T-cell (primary cell): Measurements from ENCODE around the gene GJB1. TPM values are rescaled to one million over a fixed set of nuclear protein-coding genes. Genes with fewer than 3 reads are reported as not detected.

Source experiments
- ATAC-seq, 4 experiments: fragments of 200-7000 bp in 3 of 4; fragments of 150-1000 bp in 1 of 4; cut with Tn5 transposase; replicated peaks in 1 of 4; 1 replicate in 3 of 4; 2 replicates in 1 of 4; pipeline ENCODE4 v1.10.0; 2021; ENCODE audit warnings: moderate library complexity in 3 of 4, mild to moderate bottlenecking in 2 of 4, moderate number of reproducible peaks in 1 of 4
- CTCF ChIA-PET, 2 donors: fragments of 300-600 bp; sonication (Branson Sonifier 250); formaldehyde crosslinking; loops; one replicate each; lab custom pipeline; 2022; ENCODE audit warnings: antibody characterized with exemption in 2 of 2; lab: Charles Lee
- POLR2A ChIA-PET, 2 donors: fragments of 300-600 bp; sonication (Branson Sonifier 250); formaldehyde crosslinking; loops; one replicate each; lab custom pipeline; 2022; ENCODE audit warnings: antibody characterized with exemption in 2 of 2; lab: Charles Lee
- DNase-seq, 35 experiments: peaks; one replicate each; pipeline versions ENCODE4 v3.0.0 to v3.0.0-alpha.2; 2013 to 2023
- H3K27ac ChIP-seq: one replicate; pipeline ENCODE4 v1.5.1; 2013; ENCODE audit warnings: low read length
- H3K27me3 ChIP-seq, 2 experiments: replicated peaks in 1 of 2; 1 replicate in 1 of 2; 2 replicates in 1 of 2; pipeline versions ENCODE4 v1.6.1 to v1.7.0; 2013; ENCODE audit warnings: low read length in 1 of 2, mixed read lengths in 1 of 2; ENCODE audit not compliant: control insufficient read depth in 2 of 2, insufficient read depth in 2 of 2; ENCODE audit errors: extremely low read depth in 1 of 2
- H3K36me3 ChIP-seq, 2 donors: 1 replicate in 1 of 2; 2 replicates in 1 of 2; pipeline versions ENCODE4 v1.6.1 to v1.7.0; 2013; ENCODE audit warnings: low read length in 1 of 2; ENCODE audit not compliant: control insufficient read depth in 2 of 2, insufficient read depth in 1 of 2; ENCODE audit errors: extremely low read depth in 1 of 2
- H3K4me1 ChIP-seq, 2 experiments: 1 replicate in 1 of 2; 2 replicates in 1 of 2; pipeline versions ENCODE4 v1.6.1 to v1.7.0; 2013; ENCODE audit warnings: low read length in 2 of 2, mixed read lengths in 1 of 2; ENCODE audit not compliant: insufficient read depth in 2 of 2, control insufficient read depth in 1 of 2; ENCODE audit errors: extremely low read depth in 1 of 2
- H3K4me3 ChIP-seq, 2 donors: 1 replicate in 1 of 2; 2 replicates in 1 of 2; pipeline versions ENCODE4 v1.5.1 to v1.7.0; 2013; ENCODE audit warnings: mild to moderate bottlenecking in 2 of 2, low read length in 1 of 2, moderate library complexity in 1 of 2; ENCODE audit not compliant: control insufficient read depth in 1 of 2; ENCODE audit errors: extremely low read depth in 1 of 2
- H3K9me3 ChIP-seq: 2 replicates; pipeline ENCODE4 v1.7.0; 2013
- H3K27ac Mint-ChIP-seq, 2 donors: one replicate each; pipeline ENCODE4 v1.8.0; 2020 to 2021; ENCODE audit warnings: mild to moderate bottlenecking in 2 of 2, mixed read lengths in 2 of 2
- H3K27me3 Mint-ChIP-seq, 2 donors: one replicate each; pipeline ENCODE4 v1.8.0; 2021 to 2022; ENCODE audit warnings: mixed read lengths in 2 of 2
- H3K36me3 Mint-ChIP-seq: one replicate; pipeline ENCODE4 v1.8.0; 2021; ENCODE audit warnings: mixed read lengths
- H3K4me1 Mint-ChIP-seq, 3 donors: one replicate each; pipeline ENCODE4 v1.8.0; 2020 to 2022; ENCODE audit warnings: mixed read lengths in 3 of 3, mild to moderate bottlenecking in 1 of 3
- H3K4me3 Mint-ChIP-seq, 3 donors: one replicate each; pipeline ENCODE4 v1.8.0; 2020 to 2022; ENCODE audit warnings: mild to moderate bottlenecking in 3 of 3, mixed read lengths in 3 of 3, moderate library complexity in 3 of 3
- H3K9me3 Mint-ChIP-seq, 3 donors: one replicate each; pipeline ENCODE4 v1.8.0; 2020 to 2022; ENCODE audit warnings: mixed read lengths in 3 of 3
- WGBS: methylation state at CpG from one replicate; pipeline ENCODE4 v1.1.5; 2013; ENCODE audit warnings: missing lambda C conversion rate; ENCODE audit not compliant: insufficient coverage; 5-methylcytosine and 5-hydroxymethylcytosine counted together
- total RNA-seq, 35 experiments: library from RNA in 6 of 35; stranded (reverse) in 6 of 35; fragments of 120-200 nt in 1 of 35; gene quantifications; one replicate each; pipeline versions ENCODE4 v1.2.1 to v1.2.4 and lab custom pipeline; 2013 to 2026

The GJB1 gene
- total RNA-seq, 5 donors from 2014 or later (not counting 1 experiment from before 2014, with no cell fraction given), result 0.23 TPM; not detected in 3

DNA sequence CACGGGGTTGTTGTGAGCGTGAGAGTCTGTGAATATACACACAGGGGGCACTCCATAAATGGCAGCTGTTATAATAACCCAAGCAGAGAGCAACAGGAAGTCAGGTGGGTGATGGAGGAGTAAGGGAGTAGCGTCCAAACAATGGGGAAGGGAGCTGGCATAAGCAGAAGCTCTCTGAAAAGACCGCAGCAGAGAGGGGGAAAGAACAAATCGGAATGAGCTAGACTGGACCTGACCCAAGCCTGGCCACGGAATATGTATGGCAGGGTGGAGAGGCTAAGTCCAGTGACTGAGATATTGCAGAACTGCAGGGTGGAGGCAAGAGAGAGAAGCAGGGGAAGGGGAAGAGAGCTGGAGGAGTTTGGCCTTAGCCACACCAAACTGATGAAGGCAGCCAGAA lies 6.5 kb upstream of the GJB1 start:
- H3K9me3 Mint-ChIP-seq, result no peaks in the 10 kb centered on the region
- H3K27me3 ChIP-seq, result no peaks in the 10 kb centered on the region
- DNase-seq (no peak), ATAC-seq (no peak)
- no peaks in the 10 kb centered on the region for H3K36me3 Mint-ChIP-seq
- no peaks in the 10 kb centered on the region for H3K36me3 ChIP-seq
- no peak overlapping the region for H3K4me3 ChIP-seq
- CTCF ChIA-PET, result no interaction called here
- WGBS, result 48% methylated on average over 5 of the region's 6 CpGs
- H3K4me1 Mint-ChIP-seq, result peaks cover 3 to 6% (median 4%) of the 10 kb centered on the region in 3 donors
- no peak overlapping the region for H3K27ac ChIP-seq
- POLR2A ChIA-PET, result interaction anchor here in 1 of 2 donors (0.6 kb wide), 1 partner anchor 18 kb away, joined by 3 read pairs; no protein-coding TSS in a partner anchor
- no peak overlapping the region for H3K4me3 Mint-ChIP-seq
- H3K9me3 ChIP-seq, result no peaks in the 10 kb centered on the region
- peaks cover 0 to 18% of the 10 kb centered on the region in 2 donors for H3K27me3 Mint-ChIP-seq
- no peak overlapping the region for H3K27ac Mint-ChIP-seq
- no peaks in the 10 kb centered on the region for H3K4me1 ChIP-seq

DNA sequence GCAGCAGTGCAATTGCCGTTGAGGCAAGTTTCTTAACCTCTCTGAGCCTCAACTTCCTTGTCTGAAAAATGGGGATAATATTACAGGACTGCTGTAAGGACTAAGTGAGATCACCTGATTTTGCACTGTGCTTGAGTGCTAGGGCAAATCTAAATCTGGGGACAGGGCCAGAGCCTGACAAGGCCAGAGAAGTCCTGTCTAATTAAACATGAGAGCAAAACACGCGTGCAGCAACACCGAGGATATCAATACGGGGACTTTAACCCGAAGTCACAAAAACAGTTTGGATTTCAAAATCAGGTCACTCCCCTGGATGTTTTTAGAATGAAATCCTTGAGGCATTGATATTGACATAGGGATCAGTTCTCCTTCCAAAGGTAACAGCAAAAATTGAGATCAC lies 5.7 kb upstream of the GJB1 start:
- no peaks in the 10 kb centered on the region for H3K4me1 ChIP-seq
- 100% methylated on average over 3 of the region's 6 CpGs for WGBS
- ATAC-seq, result no peak
- H3K4me3 ChIP-seq, result no peak overlapping the region
- H3K4me1 Mint-ChIP-seq, result peaks cover 3 to 6% (median 4%) of the 10 kb centered on the region in 3 donors
- H3K9me3 ChIP-seq, result no peaks in the 10 kb centered on the region
- H3K36me3 Mint-ChIP-seq, result no peaks in the 10 kb centered on the region
- H3K27ac Mint-ChIP-seq, result no peak overlapping the region
- ChIA-PET CTCF (no interaction called here), POLR2A (interaction anchor here in 1 of 2 donors (0.6 kb wide), 1 partner anchor 57 kb away, joined by 4 read pairs; no protein-coding TSS in a partner anchor)
- no peak overlapping the region for H3K27ac ChIP-seq
- no peaks in the 10 kb centered on the region for H3K27me3 ChIP-seq
- H3K9me3 Mint-ChIP-seq, result no peaks in the 10 kb centered on the region
- peaks cover 0 to 17% of the 10 kb centered on the region in 2 donors for H3K27me3 Mint-ChIP-seq
- no peak for DNase-seq
- no peaks in the 10 kb centered on the region for H3K36me3 ChIP-seq
- H3K4me3 Mint-ChIP-seq, result no peak overlapping the region

DNA sequence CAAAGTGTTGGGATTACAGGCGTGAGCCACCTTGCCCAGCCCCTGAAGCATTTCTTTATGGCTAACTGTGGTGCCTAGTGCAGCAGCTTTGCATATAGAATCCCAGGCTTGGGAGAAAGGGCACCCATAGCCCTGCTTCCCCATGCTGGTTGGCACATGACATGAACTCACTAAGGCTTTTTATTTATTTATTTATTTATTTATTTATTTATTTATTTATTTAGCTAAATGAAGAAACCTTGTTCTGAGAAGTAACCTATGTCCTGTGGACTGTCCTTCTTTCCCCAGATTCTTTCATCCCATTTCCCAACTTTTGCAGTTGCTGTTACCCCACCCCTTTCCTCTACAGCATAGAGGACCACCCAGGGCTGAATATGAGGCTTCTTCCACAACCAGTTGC lies 1.9 kb upstream of the GJB1 start:
- ATAC-seq (no peak), DNase-seq (no peak)
- Histone ChIP-seq H3K27ac (no peak overlapping the region), H3K4me3 (no peak overlapping the region), H3K4me1 (no peaks in the 10 kb centered on the region), H3K9me3 (no peaks in the 10 kb centered on the region), H3K36me3 (no peaks in the 10 kb centered on the region), H3K27me3 (peaks cover 0 to 4% of the 10 kb centered on the region in 2 experiments)
- peaks cover 3 to 25% of the 10 kb centered on the region in 2 donors for H3K27me3 Mint-ChIP-seq
- H3K9me3 Mint-ChIP-seq, result no peaks in the 10 kb centered on the region
- H3K36me3 Mint-ChIP-seq, result no peaks in the 10 kb centered on the region
- CTCF ChIA-PET, result interaction anchor here in 1 of 2 donors (0.6 kb wide), 1 partner anchor 485 kb away, joined by 4 read pairs; no protein-coding TSS in a partner anchor
- H3K27ac Mint-ChIP-seq, result no peak overlapping the region
- 89% methylated on average over 1 of the region's 1 CpG for WGBS
- H3K4me1 Mint-ChIP-seq, result peaks cover 3 to 6% (median 4%) of the 10 kb centered on the region in 3 donors
- POLR2A ChIA-PET, result no interaction called here
- no peak overlapping the region for H3K4me3 Mint-ChIP-seq

- Histone ChIP-seq H3K4me1 (no peaks in the 10 kb centered on the region), H3K4me3 (no peak overlapping the region), H3K27me3 (peaks cover 0 to 4% of the 10 kb centered on the region in 2 experiments), H3K27ac (no peak overlapping the region), H3K9me3 (no peaks in the 10 kb centered on the region), H3K36me3 (no peaks in the 10 kb centered on the region)
- no peak for DNase-seq
- Mint-ChIP-seq H3K9me3 (no peaks in the 10 kb centered on the region), H3K36me3 (no peaks in the 10 kb centered on the region), H3K4me1 (no peaks in the 10 kb centered on the region), H3K27ac (no peak overlapping the region), H3K27me3 (peaks cover 3 to 31% of the 10 kb centered on the region in 2 donors), H3K4me3 (no peak overlapping the region)
- POLR2A ChIA-PET, result no interaction called here
- ATAC-seq, result no peak
- WGBS, result 89% methylated on average over 14 of the region's 32 CpGs
- CTCF ChIA-PET, result no interaction called here
Measured at GRCh38 chrX:71224098-71224708, 1.2 kb downstream of the GJB1 start.

DNA sequence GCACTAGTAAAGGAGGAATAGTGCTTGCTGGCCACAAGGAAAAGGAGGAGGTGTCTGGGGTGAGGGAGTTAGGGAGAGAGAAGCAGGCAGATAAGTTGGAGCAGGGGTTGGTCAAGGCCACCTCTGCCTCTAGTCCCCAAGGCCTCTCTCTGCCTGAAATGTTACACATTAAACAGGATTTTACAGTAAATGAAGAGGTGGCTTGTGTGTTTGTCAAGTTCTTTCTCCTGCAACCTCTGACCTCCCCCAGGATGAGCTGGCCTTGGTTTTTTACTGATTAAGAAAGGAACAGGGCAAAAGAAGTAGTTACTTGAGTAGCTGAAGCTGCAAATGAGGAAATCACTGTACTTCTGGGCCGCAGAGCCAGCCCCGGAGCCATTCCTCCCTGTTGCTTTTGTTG lies 2.0 kb downstream of the GJB1 start:
- H3K4me3 ChIP-seq, result no peak overlapping the region
- Mint-ChIP-seq H3K27me3 (peaks cover 3 to 31% of the 10 kb centered on the region in 2 donors), H3K9me3 (no peaks in the 10 kb centered on the region), H3K4me3 (no peak overlapping the region), H3K36me3 (no peaks in the 10 kb centered on the region), H3K27ac (no peak overlapping the region), H3K4me1 (no peaks in the 10 kb centered on the region)
- no CpG with 5 or more reads among the region's 2 CpGs for WGBS
- no peak overlapping the region for H3K27ac ChIP-seq
- no peak for DNase-seq
- ChIA-PET POLR2A (no interaction called here), CTCF (no interaction called here)
- no peaks in the 10 kb centered on the region for H3K4me1 ChIP-seq
- ATAC-seq, result no peak
- no peaks in the 10 kb centered on the region for H3K9me3 ChIP-seq
- H3K36me3 ChIP-seq, result no peaks in the 10 kb centered on the region
- peaks cover 0 to 4% of the 10 kb centered on the region in 2 experiments for H3K27me3 ChIP-seq

DNA sequence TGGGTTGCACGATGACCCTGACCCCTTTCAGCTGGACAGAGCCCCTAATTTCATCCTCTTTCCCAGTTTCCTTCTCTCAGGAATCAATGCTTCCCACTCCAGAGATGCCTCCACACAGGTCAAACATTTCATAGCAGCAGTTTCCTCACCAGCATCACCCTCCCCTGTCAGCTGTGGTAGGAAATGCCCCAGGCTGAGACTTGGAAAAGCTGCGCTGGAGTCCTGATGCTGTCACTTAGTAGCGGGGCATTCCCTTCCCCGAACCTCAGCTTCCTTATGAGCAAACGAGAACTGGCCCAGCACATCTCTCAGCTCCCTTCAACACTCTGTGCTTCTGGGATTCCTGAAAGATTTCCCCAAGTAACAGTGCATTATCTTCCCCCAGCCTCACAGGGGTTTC lies 2.7 kb downstream of the GJB1 start:
- Mint-ChIP-seq H3K27me3 (peaks cover 3 to 31% of the 10 kb centered on the region in 2 donors), H3K4me3 (no peak overlapping the region), H3K36me3 (no peaks in the 10 kb centered on the region), H3K27ac (no peak overlapping the region), H3K9me3 (no peaks in the 10 kb centered on the region), H3K4me1 (no peaks in the 10 kb centered on the region)
- Histone ChIP-seq H3K4me1 (no peaks in the 10 kb centered on the region), H3K9me3 (no peaks in the 10 kb centered on the region), H3K27ac (no peak overlapping the region), H3K4me3 (no peak overlapping the region), H3K27me3 (peaks cover 0 to 4% of the 10 kb centered on the region in 2 experiments), H3K36me3 (no peaks in the 10 kb centered on the region)
- WGBS, result 83% methylated on average over 1 of the region's 5 CpGs
- no peak for ATAC-seq
- DNase-seq, result no peak
- CTCF ChIA-PET, result no interaction called here
- POLR2A ChIA-PET, result no interaction called here
